Motor neuron (in vitro differentiated cells): ENCODE results near the gene NRDC. TPM values are rescaled to one million over a fixed set of nuclear protein-coding genes. Genes with fewer than 3 reads are reported as not detected.
"Not testable (repeated sequence)": the region's sequence is repeated elsewhere in the genome, so short reads cannot be mapped to it uniquely, and the experiment has no call there.

Experiments
- ATAC-seq, 8 experiments: fragments of 200-7000 bp; cut with Tn5 transposase; replicated peaks in 6 of 8; 2 replicates each; pipeline ENCODE4 v1.8.0; 2021; ENCODE audit warnings: mild to moderate bottlenecking in 8 of 8, moderate library complexity in 8 of 8
- H3K27ac ChIP-seq, 2 donors: fragments of 250-450 bp; sonication (Bioruptor Pico); 2 replicates each; pipeline ENCODE4 v1.9.0; 2021; ENCODE audit warnings: antibody characterized with exemption in 2 of 2, mild to moderate bottlenecking in 2 of 2, moderate library complexity in 1 of 2
- H3K4me1 ChIP-seq, 2 donors: fragments of 250-450 bp; sonication (Bioruptor Pico); replicated peaks in 1 of 2; 2 replicates each; pipeline ENCODE4 v1.6.1; 2021; ENCODE audit warnings: antibody characterized with exemption in 2 of 2, mild to moderate bottlenecking in 2 of 2, moderate library complexity in 1 of 2
- H3K4me3 ChIP-seq, 5 donors: fragments of 250-450 bp; sonication (Bioruptor Pico); 2 replicates each; pipeline ENCODE4 v1.9.0; 2021; ENCODE audit warnings: antibody characterized with exemption in 5 of 5, mild to moderate bottlenecking in 5 of 5, moderate library complexity in 4 of 5
- WGBS, 10 experiments: fragments of 450-650 bp; shearing (Covaris generic); methylation state at CpG; one replicate each; pipeline ENCODE4 v1.0.0; 2022; 5-methylcytosine and 5-hydroxymethylcytosine counted together
- in situ Hi-C, 9 experiments: fragments of 400-800 bp; cut with MboI; loops; one replicate each; pipeline ENCODE4 v1.15.0; 2021; ENCODE audit warnings: low sequenced_read_pairs in 9 of 9, low pct_unique_long_range_greater_than_20kb in 2 of 9; ENCODE audit not compliant: unreplicated experiment in 9 of 9
- total RNA-seq, 8 experiments: library from RNA; unstranded; fragments of 300-600 nt; gene quantifications; 2 replicates each; pipeline versions ENCODE4 v1.2.3 to v1.2.4, GENCODE V29; 2022

NRDC gene
- total RNA-seq, 8 experiments from 2014 or later: 74.2 to 140 (median 98.1) TPM

DNA sequence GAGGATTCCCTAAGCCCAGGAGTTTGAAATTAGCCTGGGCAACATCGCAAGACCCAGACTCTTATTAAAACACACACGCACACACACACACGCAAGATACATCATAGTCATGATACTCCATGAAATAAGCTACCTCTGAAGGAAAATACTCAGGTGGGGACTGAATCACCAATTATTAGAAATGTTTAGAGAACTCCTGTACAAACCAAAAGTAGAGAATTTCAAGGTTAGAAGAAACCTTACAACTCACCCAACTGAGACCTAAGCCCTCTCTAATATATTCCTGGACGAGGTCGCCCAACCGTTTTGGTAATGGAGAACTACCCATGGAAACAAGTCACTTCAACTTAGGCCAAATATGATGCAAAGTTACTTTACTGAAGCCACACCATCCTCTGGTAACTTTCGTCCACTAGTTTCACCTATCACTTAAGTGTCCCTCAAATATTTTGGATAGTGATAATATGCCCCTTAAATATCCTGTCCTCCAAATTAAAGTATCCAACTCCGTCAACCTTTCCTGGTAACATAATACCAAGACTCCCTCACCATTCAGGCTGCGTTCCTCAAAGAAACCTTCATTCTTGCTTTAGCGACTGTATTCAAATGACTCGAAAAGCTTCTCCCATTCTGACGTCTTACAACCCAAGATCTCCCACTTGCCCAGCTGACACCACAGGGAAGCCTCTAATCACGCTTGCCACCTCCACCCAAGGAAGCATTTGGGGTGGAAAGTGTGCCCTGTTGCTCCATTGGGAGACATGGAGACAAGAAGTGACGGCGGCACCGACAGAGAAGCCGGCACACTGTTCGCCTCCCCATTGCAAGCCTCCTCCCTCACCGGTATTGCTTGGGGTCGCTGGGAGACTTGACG lies 856 bp downstream of the NRDC start:
- Histone ChIP-seq H3K4me3 (peak overlapping the region; percentile 57 to 87 (median 71)), H3K4me1 (peaks cover 13 to 29% of the 10 kb centered on the region in 2 donors), H3K27ac (peak overlapping the region; percentile 90)
- 0 to 20% (median 8%) methylated on average over 2 to 21 of the region's 21 CpGs for WGBS, 10 experiments
- in situ Hi-C loops: no loop called here
- peak in 2 of 8 experiments; percentile 19 to 24 for ATAC-seq

- in situ Hi-C loops: no loop called here
- Histone ChIP-seq H3K4me3 (no peak overlapping the region), H3K4me1 (peaks cover 13 to 29% of the 10 kb centered on the region in 2 donors), H3K27ac (no peak overlapping the region)
- no peak for ATAC-seq
Observed at GRCh38 chr1:51875836-51876235, 2.7 kb downstream of the NRDC start.

- no peak overlapping the region for H3K27ac ChIP-seq
- peaks cover 13 to 29% of the 10 kb centered on the region in 2 donors for H3K4me1 ChIP-seq
- WGBS, 10 experiments: 50 to 98% (median 87%) methylated on average over 3 to 6 of the region's 6 CpGs
- in situ Hi-C loops: no loop called here
- H3K4me3 ChIP-seq: no peak overlapping the region
- ATAC-seq: no peak
Observed at GRCh38 chr1:51875291-51875772, 3.2 kb downstream of the NRDC start.

DNA sequence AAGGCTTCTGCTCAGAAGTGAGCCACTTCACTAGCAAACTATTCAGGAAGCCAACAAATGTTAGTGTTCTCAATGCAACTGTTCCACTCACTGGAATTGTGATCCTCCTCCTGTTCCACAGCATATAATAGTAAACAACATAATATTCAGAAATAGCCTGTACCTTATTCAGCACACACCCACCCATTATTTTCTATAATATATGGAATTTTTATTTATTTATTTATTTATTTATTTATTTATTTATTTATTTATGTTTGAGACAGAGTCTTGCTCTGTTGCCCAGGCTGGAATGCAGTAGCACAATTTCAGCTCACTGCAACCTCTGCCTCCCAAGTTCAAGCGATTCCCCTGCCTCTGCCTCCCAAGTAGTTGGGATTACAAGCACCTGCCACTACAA lies 5.3 kb downstream of the NRDC start:
- 100% methylated on average over 1 of the region's 1 CpG; no CpG with 5 or more reads in 4 of the 10 experiments for WGBS, 10 experiments
- in situ Hi-C loops: not testable (repeated sequence)

GRCh38 chr1:51871351-51871975 lies 7.1 kb downstream of the NRDC start:
- no peak overlapping the region for H3K27ac ChIP-seq
- no peak overlapping the region for H3K4me3 ChIP-seq
- WGBS, 10 experiments: 77 to 100% (median 94%) methylated on average over 1 to 6 of the region's 6 CpGs
- H3K4me1 ChIP-seq: peaks cover 5 to 14% of the 10 kb centered on the region in 2 donors
- ATAC-seq: no peak
- in situ Hi-C loops: no loop called here

More for the DNA sequence above, 5.3 kb downstream of the NRDC start:
- H3K27ac ChIP-seq, H3K4me3 ChIP-seq, ATAC-seq: not testable (repeated sequence)
- H3K4me1 ChIP-seq: peaks cover 9 to 24% of the 10 kb centered on the region in 2 donors

DNA sequence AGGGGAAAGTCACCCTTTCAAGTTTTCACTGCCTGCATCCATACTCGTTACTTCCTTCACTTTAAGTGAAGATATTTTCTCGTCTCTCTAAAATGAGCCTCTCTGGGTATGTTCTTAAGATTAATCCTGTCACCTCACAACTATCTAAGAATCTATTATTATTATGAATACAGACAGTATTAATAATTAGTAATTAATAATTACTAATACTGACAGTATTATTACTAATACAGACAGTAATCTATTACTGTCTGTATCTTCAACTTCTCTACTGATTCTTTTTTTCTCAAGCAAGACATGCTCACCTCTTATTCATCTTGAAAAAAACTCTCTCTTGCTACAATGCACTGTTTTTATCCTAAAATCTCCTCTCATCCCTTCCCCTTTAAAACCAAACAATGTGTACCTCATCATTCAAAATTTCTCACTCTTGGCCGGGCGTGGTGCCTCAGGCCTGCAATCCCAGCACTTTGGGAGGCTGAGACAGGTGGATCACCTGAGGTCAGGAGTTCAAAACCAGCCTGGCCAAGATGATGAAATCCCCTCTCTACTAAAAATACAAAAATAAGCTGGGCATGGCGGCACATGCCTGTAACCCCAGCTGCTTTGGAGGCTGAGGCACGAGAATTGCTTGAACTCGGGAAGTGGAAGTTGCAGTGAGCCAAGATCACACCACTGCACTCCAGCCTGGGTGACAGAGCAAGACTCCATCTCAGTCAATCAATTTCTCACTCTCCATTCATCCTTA lies 7.8 kb downstream of the NRDC start:
- in situ Hi-C loops: no loop called here
- Histone ChIP-seq H3K4me3 (no peak overlapping the region), H3K4me1 (peaks cover 0 to 7% of the 10 kb centered on the region in 2 donors), H3K27ac (no peak overlapping the region)
- ATAC-seq: no peak
- WGBS, 10 experiments: 83 to 100% (median 93%) methylated on average over 1 to 7 of the region's 7 CpGs

DNA sequence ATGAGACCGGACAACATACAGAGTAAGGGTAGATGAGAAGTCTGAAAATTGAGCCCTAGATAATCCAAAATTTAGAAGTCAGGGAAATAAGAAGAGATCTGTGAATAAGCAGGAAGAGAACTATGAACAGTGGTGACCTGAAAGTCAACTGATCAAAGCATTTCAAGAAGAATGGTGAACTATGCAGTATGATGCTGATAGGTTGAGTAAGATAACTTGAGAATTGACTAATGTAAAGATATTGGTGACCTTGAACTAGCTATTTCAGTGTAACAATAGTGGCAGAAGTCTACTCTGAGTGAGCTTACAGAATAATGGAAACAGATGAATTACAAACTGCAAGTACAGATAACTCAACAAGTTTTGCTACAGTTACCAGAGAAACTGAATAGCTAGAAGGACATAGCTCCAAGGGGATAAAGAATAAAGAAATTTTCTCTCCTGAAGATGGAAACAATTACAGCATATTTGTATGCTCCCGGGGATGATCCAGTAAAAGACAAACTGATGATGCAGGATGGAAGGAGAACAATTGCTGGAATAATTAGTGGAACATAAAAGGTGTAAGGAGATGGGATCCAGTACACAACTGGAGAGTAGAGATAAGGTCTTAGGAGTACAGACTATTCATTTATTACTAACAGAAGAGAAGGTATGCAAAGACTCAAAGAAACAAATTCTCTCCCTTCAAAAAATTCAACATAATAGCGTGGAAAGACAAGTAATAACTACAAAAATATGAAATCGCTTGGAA lies 10.9 kb downstream of the NRDC start:
- H3K27ac ChIP-seq: no peak overlapping the region
- no peaks in the 10 kb centered on the region for H3K4me1 ChIP-seq
- no peak overlapping the region for H3K4me3 ChIP-seq
- 76 to 100% (median 92%) methylated on average over 1 to 4 of the region's 4 CpGs for WGBS, 10 experiments
- ATAC-seq: no peak
- in situ Hi-C loops: no loop called here

- in situ Hi-C loops: no loop called here
- Histone ChIP-seq H3K4me1 (no peaks in the 10 kb centered on the region), H3K27ac (no peak overlapping the region), H3K4me3 (no peak overlapping the region)
- ATAC-seq: no peak
- 93 to 100% (median 100%) methylated on average over 1 to 2 of the region's 2 CpGs; no CpG with 5 or more reads in 2 of the 10 experiments for WGBS, 10 experiments
Observed at GRCh38 chr1:51863384-51863783, 15.1 kb downstream of the NRDC start.

- in situ Hi-C loops: no loop called here
- WGBS, 10 experiments: 78 to 100% (median 92%) methylated on average over 1 to 5 of the region's 5 CpGs; no CpG with 5 or more reads in 1 of the 10 experiments
- peak in 4 of 8 experiments; percentile 15 to 61 (median 38) for ATAC-seq
- H3K27ac ChIP-seq: no peak overlapping the region
- H3K4me3 ChIP-seq: no peak overlapping the region
- H3K4me1 ChIP-seq: no peaks in the 10 kb centered on the region
Observed at GRCh38 chr1:51861669-51862068, 16.9 kb downstream of the NRDC start.

GRCh38 chr1:51859735-51860134 lies 18.8 kb downstream of the NRDC start:
- Histone ChIP-seq H3K4me1 (no peaks in the 10 kb centered on the region), H3K4me3 (no peak overlapping the region), H3K27ac (no peak overlapping the region)
- no peak for ATAC-seq
- WGBS, 10 experiments: 33 to 100% (median 61%) methylated on average over 1 to 2 of the region's 2 CpGs; no CpG with 5 or more reads in 2 of the 10 experiments
- in situ Hi-C loops: no loop called here

DNA sequence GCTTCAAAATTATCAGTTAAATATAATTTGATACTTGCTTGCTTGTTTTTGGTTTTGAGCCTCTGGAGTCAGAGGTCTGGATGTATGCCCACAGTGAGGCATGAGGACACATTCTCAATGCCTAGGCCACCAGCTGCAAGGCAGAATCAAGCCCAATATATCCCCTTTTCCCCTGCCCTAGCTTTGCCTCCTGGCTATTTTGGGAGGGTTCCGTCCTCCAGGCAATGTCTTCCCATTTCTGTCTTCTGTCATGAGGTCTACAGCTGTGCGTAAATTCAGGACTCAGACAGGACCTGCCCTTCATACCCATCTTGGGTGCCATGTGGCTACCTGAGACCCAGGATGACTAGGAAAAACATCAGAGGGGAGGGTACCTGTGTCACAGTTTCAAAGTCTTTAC lies 19.2 kb downstream of the NRDC start:
- Histone ChIP-seq H3K4me3 (no peak overlapping the region), H3K4me1 (no peaks in the 10 kb centered on the region), H3K27ac (no peak overlapping the region)
- no peak for ATAC-seq
- in situ Hi-C loops: no loop called here
- WGBS, 10 experiments: 56 to 100% (median 100%) methylated on average over 1 to 2 of the region's 2 CpGs; no CpG with 5 or more reads in 2 of the 10 experiments

DNA sequence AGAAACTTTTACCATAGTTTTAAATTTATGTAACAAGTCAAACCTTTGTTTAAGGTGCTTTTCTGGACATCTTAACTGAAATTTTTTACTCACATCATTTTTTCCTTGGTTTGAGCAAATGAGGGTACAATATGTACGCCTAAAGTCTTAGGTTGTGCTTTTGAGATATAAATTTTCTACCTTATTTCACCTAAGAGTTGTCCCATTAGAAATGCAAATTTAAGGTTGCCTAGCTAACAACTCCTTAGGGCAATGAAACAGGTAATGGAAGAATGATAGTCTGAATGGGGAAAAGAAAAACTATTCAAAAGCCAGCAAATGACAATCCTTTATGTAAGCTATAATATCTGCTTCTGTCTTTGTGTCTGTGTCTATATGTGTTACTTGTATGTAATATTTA lies 19.6 kb downstream of the NRDC start:
- no peak overlapping the region for H3K27ac ChIP-seq
- no peak overlapping the region for H3K4me3 ChIP-seq
- in situ Hi-C loops: no loop called here
- no peak for ATAC-seq
- no peaks in the 10 kb centered on the region for H3K4me1 ChIP-seq
- 67 to 100% (median 93%) methylated on average over 1 of the region's 1 CpG; no CpG with 5 or more reads in 1 of the 10 experiments for WGBS, 10 experiments
